KMS-11 (cell line): ENCODE measurements around the gene TULP1.

Experiments
- H2AFZ ChIP-seq: fragments of 200-600 bp; sonication (generic); 2 replicates; pipeline ENCODE4 v1.6.1; 2016; ENCODE audit warnings: antibody characterized with exemption, mixed run types, low read depth
- H3K27ac ChIP-seq: fragments of 200-600 bp; sonication (generic); 2 replicates; pipeline ENCODE4 v1.6.1; 2016; ENCODE audit warnings: mild to moderate bottlenecking, mixed run types
- H3K27me3 ChIP-seq: fragments of 200-600 bp; sonication (generic); 2 replicates; pipeline ENCODE4 v1.6.1; 2017; ENCODE audit warnings: mild to moderate bottlenecking, low read depth, mixed run types, moderate library complexity; ENCODE audit not compliant: insufficient read depth
- H3K36me3 ChIP-seq: fragments of 200-600 bp; sonication (generic); 2 replicates; pipeline ENCODE4 v1.6.1; 2017; ENCODE audit warnings: mild to moderate bottlenecking, mixed run types; ENCODE audit not compliant: insufficient read depth
- H3K4me1 ChIP-seq: fragments of 200-600 bp; sonication (generic); 2 replicates; pipeline ENCODE4 v1.6.1; 2016; ENCODE audit warnings: mild to moderate bottlenecking, low read depth, mixed run types; ENCODE audit not compliant: poor library complexity, severe bottlenecking
- H3K4me2 ChIP-seq: fragments of 200-600 bp; sonication (generic); 2 replicates; pipeline ENCODE4 v1.7.0; 2016; ENCODE audit warnings: mild to moderate bottlenecking, mixed run types
- H3K4me3 ChIP-seq: fragments of 200-600 bp; sonication (generic); IDR thresholded peaks from 2 replicates; pipeline ENCODE4 v1.6.1; 2017; ENCODE audit warnings: low read depth, low read length, mixed read lengths; ENCODE audit not compliant: insufficient read depth
- H3K79me2 ChIP-seq: fragments of 200-600 bp; sonication (generic); 2 replicates; pipeline ENCODE4 v1.6.1; 2016; ENCODE audit warnings: low read depth, mixed run types; ENCODE audit not compliant: insufficient read depth
- H3K9ac ChIP-seq: fragments of 200-600 bp; sonication (generic); 2 replicates; pipeline ENCODE4 v1.6.1; 2016; ENCODE audit warnings: mild to moderate bottlenecking, mixed run types
- H4K20me1 ChIP-seq: fragments of 200-600 bp; sonication (generic); 2 replicates; pipeline ENCODE4 v1.6.1; 2016; ENCODE audit warnings: mild to moderate bottlenecking, mixed run types; ENCODE audit not compliant: insufficient read depth
- CTCF ChIP-seq: fragments of 200-600 bp; sonication (generic); conservative IDR thresholded peaks from 2 replicates; pipeline ENCODE4 v1.6.1; 2017; ENCODE audit warnings: low read depth, mild to moderate bottlenecking, antibody characterized with exemption, low read length, moderate library complexity, mixed read lengths

TULP1 gene

GRCh38 chr6:35512740-35513139 is at the start of gene TULP1:
Gene TULP1 (minus strand): TSS chr6:35512896. CDS start chr6:35512858, 38 bp downstream.
- no peaks in the 10 kb centered on the region for H3K79me2 ChIP-seq
- no peaks in the 10 kb centered on the region for H3K4me1 ChIP-seq
- H3K27ac ChIP-seq, result no peak within 1 kb of the TSS
- no peaks in the 10 kb centered on the region for H3K27me3 ChIP-seq
- H3K36me3 ChIP-seq, result no peaks in the 10 kb centered on the region
- no peak within 1 kb of the TSS for H2AFZ ChIP-seq
- H4K20me1 ChIP-seq, result no peaks in the 10 kb centered on the region
- TF ChIP-seq CTCF, result no peak
- H3K4me2 ChIP-seq, result no peak within 1 kb of the TSS
- H3K4me3 ChIP-seq, result no peak within 1 kb of the TSS
- H3K9ac ChIP-seq, result no peak within 1 kb of the TSS

GRCh38 chr6:35562060-35562459 is 49.4 kb upstream of the TULP1 start:
- Histone ChIP-seq H3K4me3 (no peak overlapping the region), H4K20me1 (no peaks in the 10 kb centered on the region), H3K27me3 (no peaks in the 10 kb centered on the region), H3K36me3 (no peaks in the 10 kb centered on the region), H3K27ac (no peak overlapping the region), H3K79me2 (no peaks in the 10 kb centered on the region), H3K4me2 (no peak overlapping the region), H3K4me1 (no peaks in the 10 kb centered on the region), H3K9ac (no peak overlapping the region), H2AFZ (no peak overlapping the region)
- TF ChIP-seq CTCF, result no peak

GRCh38 chr6:35561113-35561512 is 48.4 kb upstream of the TULP1 start:
- no peak overlapping the region for H3K4me3 ChIP-seq
- no peak overlapping the region for H3K9ac ChIP-seq
- H3K4me2 ChIP-seq, result no peak overlapping the region
- no peaks in the 10 kb centered on the region for H3K27me3 ChIP-seq
- no peaks in the 10 kb centered on the region for H3K36me3 ChIP-seq
- H4K20me1 ChIP-seq, result no peaks in the 10 kb centered on the region
- no peak overlapping the region for H3K27ac ChIP-seq
- H3K79me2 ChIP-seq, result no peaks in the 10 kb centered on the region
- no peaks in the 10 kb centered on the region for H3K4me1 ChIP-seq
- TF ChIP-seq CTCF, result no peak
- no peak overlapping the region for H2AFZ ChIP-seq

GRCh38 chr6:35558571-35558970 is 45.9 kb upstream of the TULP1 start:
- TF ChIP-seq CTCF, result no peak
- Histone ChIP-seq H3K4me1 (no peaks in the 10 kb centered on the region), H2AFZ (no peak overlapping the region), H3K4me2 (no peak overlapping the region), H3K36me3 (no peaks in the 10 kb centered on the region), H3K27me3 (no peaks in the 10 kb centered on the region), H3K9ac (no peak overlapping the region), H3K79me2 (no peaks in the 10 kb centered on the region), H3K27ac (no peak overlapping the region), H4K20me1 (no peaks in the 10 kb centered on the region), H3K4me3 (no peak overlapping the region)

- Histone ChIP-seq H3K36me3 (no peaks in the 10 kb centered on the region), H2AFZ (no peak overlapping the region), H3K27ac (no peak overlapping the region), H3K4me2 (no peak overlapping the region), H3K4me3 (no peak overlapping the region), H3K79me2 (no peaks in the 10 kb centered on the region), H3K4me1 (no peaks in the 10 kb centered on the region), H3K27me3 (no peaks in the 10 kb centered on the region), H3K9ac (no peak overlapping the region), H4K20me1 (no peaks in the 10 kb centered on the region)
- no peak for TF ChIP-seq CTCF
Observed at GRCh38 chr6:35557239-35557638, 44.5 kb upstream of the TULP1 start.
